Spleen (tissue), 7 donors: ENCODE data around the gene SLC52A3.

Experiments used
- CTCF ChIP-seq, 11 experiments: fragments of 200-600 bp in 7 of 11; fragments of 450-650 bp in 4 of 11; sonication (generic) in 4 of 11; IDR thresholded peaks in 8 of 11; conservative IDR thresholded peaks in 3 of 11; 1 replicate in 7 of 11; 2 replicates in 4 of 11; pipeline versions ENCODE4 v1.4.0 to v1.8.0; 2016 to 2021; ENCODE audit warnings: antibody characterized with exemption in 11 of 11, inconsistent platforms in 4 of 11, mild to moderate bottlenecking in 1 of 11
- POLR2A ChIP-seq, 3 donors: fragments of 450-650 bp; IDR thresholded peaks; one replicate each; pipeline ENCODE4 v1.5.1; 2017; ENCODE audit warnings: antibody characterized with exemption in 3 of 3, mild to moderate bottlenecking in 1 of 3
- donor health status: DM: no; HTN: no; CAD: no; lungs with moderate emphysema.
- donor health status: DM: no; HTN: no; CAD: no.
- donor health status: DM: no; HTN: no; CAD: no.

- TF ChIP-seq POLR2A (IDR thresholded peaks at IDR 0.05) (no peak), CTCF (IDR thresholded peaks at IDR 0.05 in 8 of 11, conservative IDR thresholded peaks at IDR 0.05 in 3 of 11) (no peak)
Observed at GRCh38 chr20:779771-780170, 11.5 kb upstream of the SLC52A3 start.
